Measurements from ENCODE around the gene OCA2. TPM values are rescaled to one million over a fixed set of nuclear protein-coding genes. Genes with fewer than 3 reads are reported as not detected.

Gene OCA2
- total and polyA plus RNA-seq, 2 of the 8 experiments (the other 6 are each of a cell fraction or from before 2014, with no cell fraction given) = 0.20 TPM

- TF ChIP-seq CTCF (IDR thresholded peaks at IDR 0.05; ENCODE audit: control extremely low read depth in 1 of 3, insufficient read depth in 1 of 3, low read depth in 1 of 3, low read length in 3 of 3) = no peak
- TF ChIP-seq JUND (IDR thresholded peaks at IDR 0.05; ENCODE audit: low read length) = no peak
- no peak for TF ChIP-seq EGR1 (IDR thresholded peaks at IDR 0.05; ENCODE audit: borderline replicate concordance, low read depth, low read length)
- TF ChIP-seq SRF (IDR thresholded peaks at IDR 0.05; ENCODE audit: low read depth, low read length) = no peak
- no peak for TF ChIP-seq TAF7 (optimal IDR thresholded peaks at IDR 0.05; ENCODE audit: borderline replicate concordance, low read depth, low read length)
- TF ChIP-seq ASH2L (IDR thresholded peaks at IDR 0.05; ENCODE audit: low read length) = no peak
- no peak for TF ChIP-seq TCF12 (IDR thresholded peaks at IDR 0.05; ENCODE audit: low read depth, low read length)
- TF ChIP-seq POLR2AphosphoS5 (IDR thresholded peaks at IDR 0.05; ENCODE audit: low read depth, low read length) = no peak
- no peak overlapping the region for H3K14ac ChIP-seq (ENCODE audit: insufficient read length)
- no peak overlapping the region for H4K5ac ChIP-seq (ENCODE audit: insufficient read length, low read depth, low read length)
- POLR2A ChIA-PET (ENCODE audit: partially characterized antibody) = no interaction called here
- H3K27ac ChIP-seq (ENCODE audit: low read depth, low read length) = no peak overlapping the region
- DNase-seq (ENCODE audit: low read depth in 1 of 2, low spot score in 2 of 2) = no peak
- no peak overlapping the region for H2BK120ac ChIP-seq (replicated peaks; ENCODE audit: low read depth, low read length)
- H4K20me1 ChIP-seq (replicated peaks in 1 of 2; ENCODE audit: control insufficient read depth in 1 of 2, insufficient read depth in 2 of 2, low read length in 2 of 2) = no peaks in the 10 kb centered on the region
- no peak overlapping the region for H3K9ac ChIP-seq (replicated peaks in 1 of 4; ENCODE audit: extremely low read depth in 1 of 4, low read depth in 3 of 4, low read length in 3 of 4)
- H4K91ac ChIP-seq (replicated peaks; ENCODE audit: insufficient read length, low read length) = no peak overlapping the region
- no peak overlapping the region for H3K23ac ChIP-seq (ENCODE audit: insufficient read length)
- H3K9me3 ChIP-seq (ENCODE audit: insufficient read depth in 2 of 2, low read depth in 1 of 2, low read length in 1 of 2) = no peaks in the 10 kb centered on the region; a peak in 1 of 4 replicates
- no peak overlapping the region for H3K4me3 ChIP-seq (ENCODE audit: extremely low read depth in 1 of 4, insufficient read depth in 2 of 4, low read depth in 3 of 4, low read length in 4 of 4)
- no peak overlapping the region for H2BK15ac ChIP-seq (ENCODE audit: low read length)
- no peaks in the 10 kb centered on the region for H3K79me1 ChIP-seq (ENCODE audit: low read depth, low read length)
- H3K4ac ChIP-seq (replicated peaks; ENCODE audit: insufficient read length, low read depth, low read length) = no peak overlapping the region
- H2AK5ac ChIP-seq (ENCODE audit: low read depth, low read length) = no peak overlapping the region
- no peaks in the 10 kb centered on the region for H3K23me2 ChIP-seq (ENCODE audit: low read depth, low read length)
- H2AFZ ChIP-seq (ENCODE audit: low read length) = no peak overlapping the region
- WGBS, 2 experiments (ENCODE audit: extremely low coverage in 1 of 2, insufficient coverage in 1 of 2, insufficient read length in 1 of 2, insufficient replicate concordance in 2 of 2, low coverage in 1 of 2, low lambda C conversion rate in 2 of 2, missing lambda C conversion rate in 1 of 2) = 82% methylated on average over 11 of the region's 11 CpGs; no CpG with 5 or more reads in 1 of the 2 experiments
- H3K79me2 ChIP-seq (ENCODE audit: control insufficient read depth in 1 of 2, insufficient read depth in 2 of 2, low read length in 2 of 2) = no peaks in the 10 kb centered on the region
- no peak overlapping the region for H2BK20ac ChIP-seq (ENCODE audit: low read length)
- no peak overlapping the region for H4K8ac ChIP-seq (ENCODE audit: extremely low read depth, insufficient read depth, low read length)
- no peaks in the 10 kb centered on the region for H3K36me3 ChIP-seq (ENCODE audit: control insufficient read depth in 2 of 4, insufficient read depth in 4 of 4, low read length in 3 of 4)
- H3K18ac ChIP-seq (ENCODE audit: extremely low read depth, low read length) = no peak overlapping the region
- H3K27me3 ChIP-seq (replicated peaks in 1 of 4; ENCODE audit: control insufficient read depth in 3 of 4, extremely low read depth in 1 of 4, insufficient read depth in 3 of 4, low read length in 3 of 4) = no peaks in the 10 kb centered on the region
- CTCF ChIA-PET (ENCODE audit: partially characterized antibody) = interaction anchor here (0.9 to 1.5 kb wide), 2 partner anchors 9 to 24 kb away, joined by 3 to 4 read pairs; no protein-coding TSS in a partner anchor
- H3K4me2 ChIP-seq (ENCODE audit: insufficient read depth in 1 of 2, low read depth in 2 of 2, low read length in 2 of 2) = no peak overlapping the region
- no peak overlapping the region for H2BK5ac ChIP-seq (ENCODE audit: low read depth, low read length)
- no peak overlapping the region for H3K56ac ChIP-seq (replicated peaks; ENCODE audit: insufficient read length, low read depth, low read length)
- no peak overlapping the region for H2BK12ac ChIP-seq (ENCODE audit: low read depth, low read length)
- no peaks in the 10 kb centered on the region; a peak in 1 of 7 replicates for H3K4me1 ChIP-seq (replicated peaks in 1 of 4; ENCODE audit: control insufficient read depth in 3 of 4, insufficient read depth in 4 of 4, low read length in 3 of 4)
- no peak for FAIRE-seq
Observed at GRCh38 chr15:28082891-28083684, 16.0 kb downstream of the OCA2 start.

All from H1 (cell line).